PFSK-1 (cell line): ENCODE results near the gene WNT7B.

ENCODE experiments used
- FOXP2 ChIP-seq: optimal IDR thresholded peaks from 2 replicates; pipeline ENCODE3; 2011; ENCODE audit warnings: borderline replicate concordance, control low read depth, inconsistent platforms; ENCODE audit not compliant: insufficient read depth; ENCODE audit errors: extremely low read length, extremely low read depth
- POLR2AphosphoS5 ChIP-seq: IDR thresholded peaks from 2 replicates; pipeline ENCODE4 v1.6.1; 2012; ENCODE audit warnings: low read depth, mild to moderate bottlenecking, control low read depth, low read length, moderate library complexity
- REST ChIP-seq, 2 experiments: IDR thresholded peaks; 2 replicates each; pipeline versions ENCODE4 v1.6.1 to v1.8.0; 2011 to 2012; ENCODE audit warnings: low read depth in 2 of 2, low read length in 2 of 2, control low read depth in 1 of 2, inconsistent platforms in 1 of 2, mild to moderate bottlenecking in 1 of 2, moderate library complexity in 1 of 2; ENCODE audit not compliant: insufficient read depth in 1 of 2
- SIN3A ChIP-seq: IDR thresholded peaks from 2 replicates; pipeline ENCODE4 v1.6.1; 2012; ENCODE audit warnings: mild to moderate bottlenecking, low read length, moderate library complexity, borderline replicate concordance; ENCODE audit not compliant: insufficient read depth
- TAF1 ChIP-seq: IDR thresholded peaks from 2 replicates; pipeline ENCODE4 v1.6.1; 2012; ENCODE audit warnings: low read length, control low read depth, borderline replicate concordance; ENCODE audit not compliant: insufficient read depth

Gene WNT7B

DNA sequence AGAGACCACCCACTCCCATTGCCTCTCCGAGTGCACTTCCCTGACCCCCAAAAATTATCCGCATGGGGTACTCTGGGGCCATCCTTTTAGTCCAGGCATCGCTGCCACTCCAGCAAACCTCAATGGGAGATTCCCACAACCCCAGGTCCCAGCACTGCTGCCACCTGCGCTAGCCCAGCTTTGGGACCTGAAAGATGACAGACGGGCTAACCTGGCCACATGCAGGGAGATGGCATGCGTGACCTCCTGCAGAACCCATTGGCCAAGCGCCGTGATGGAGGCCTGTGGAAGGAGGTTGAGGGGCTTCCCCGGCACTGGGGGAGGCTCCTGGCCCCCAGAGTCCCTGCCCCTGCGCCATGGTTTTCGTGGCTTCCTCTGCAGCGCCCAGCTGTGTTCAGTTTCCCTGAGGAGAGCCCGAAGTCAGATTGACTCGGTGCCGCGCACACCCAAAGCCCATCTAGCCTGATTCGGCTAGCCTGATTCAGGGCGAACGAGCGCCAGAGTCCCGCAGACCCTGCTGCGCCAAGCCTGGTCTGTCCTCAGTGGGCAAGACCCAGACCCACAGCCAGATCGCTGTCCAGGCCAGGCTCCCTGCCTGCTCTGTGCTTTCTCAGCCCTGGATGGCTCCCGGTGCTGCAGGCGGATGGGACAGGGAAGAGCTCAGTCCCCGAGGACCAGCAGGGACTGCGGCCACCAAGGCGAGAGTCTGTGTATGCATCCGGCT, 751 bp upstream of the WNT7B start:
- TF ChIP-seq SIN3A (no peak), TAF1 (no peak), POLR2AphosphoS5 (no peak), FOXP2 (no peak), REST (IDR thresholded peaks at IDR 0.05; ENCODE audit: insufficient read depth in 1 of 2, low read depth in 2 of 2, low read length in 2 of 2) (no peak)

DNA sequence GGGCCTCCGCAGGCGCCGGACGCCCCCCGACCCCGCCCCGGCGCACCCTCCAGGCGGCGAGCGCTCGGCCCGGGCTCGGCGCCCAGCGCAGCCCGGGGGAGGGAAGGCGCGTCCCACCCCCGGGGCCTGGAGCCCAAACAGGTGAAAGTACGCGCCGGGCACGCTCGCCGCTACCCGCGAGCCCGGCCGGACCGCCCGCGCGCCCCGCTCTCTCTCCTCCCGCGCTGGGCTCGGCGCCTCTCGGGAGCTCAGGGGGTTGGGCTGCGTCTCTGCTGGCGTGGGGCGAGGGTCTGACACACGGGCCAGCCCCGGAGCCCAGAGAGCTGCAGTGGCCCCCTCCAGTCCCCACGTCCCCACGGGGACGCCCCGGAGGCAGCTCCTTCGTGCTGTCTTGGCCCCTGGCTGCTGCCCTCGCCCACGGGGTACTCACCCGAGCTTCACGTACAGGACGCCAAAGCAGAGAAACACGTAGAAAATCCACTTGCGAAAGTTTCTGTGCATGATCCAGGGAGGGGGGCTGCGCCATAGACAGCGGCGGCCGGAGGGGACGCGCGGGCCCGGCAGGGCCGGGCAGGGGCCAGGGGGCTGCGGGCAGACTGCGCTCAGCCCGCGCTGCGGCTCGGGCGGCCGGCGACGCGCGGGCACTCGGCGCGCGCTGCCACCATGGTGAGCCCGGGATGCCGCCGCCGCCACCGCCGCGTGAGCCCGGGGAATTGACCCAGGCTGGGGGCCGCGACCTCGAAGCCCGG, 534 bp downstream of the WNT7B start:
- TF ChIP-seq SIN3A (no peak), REST (IDR thresholded peaks at IDR 0.05; ENCODE audit: insufficient read depth in 1 of 2, low read depth in 2 of 2, low read length in 2 of 2) (no peak), POLR2AphosphoS5 (no peak), TAF1 (no peak), FOXP2 (no peak)

DNA sequence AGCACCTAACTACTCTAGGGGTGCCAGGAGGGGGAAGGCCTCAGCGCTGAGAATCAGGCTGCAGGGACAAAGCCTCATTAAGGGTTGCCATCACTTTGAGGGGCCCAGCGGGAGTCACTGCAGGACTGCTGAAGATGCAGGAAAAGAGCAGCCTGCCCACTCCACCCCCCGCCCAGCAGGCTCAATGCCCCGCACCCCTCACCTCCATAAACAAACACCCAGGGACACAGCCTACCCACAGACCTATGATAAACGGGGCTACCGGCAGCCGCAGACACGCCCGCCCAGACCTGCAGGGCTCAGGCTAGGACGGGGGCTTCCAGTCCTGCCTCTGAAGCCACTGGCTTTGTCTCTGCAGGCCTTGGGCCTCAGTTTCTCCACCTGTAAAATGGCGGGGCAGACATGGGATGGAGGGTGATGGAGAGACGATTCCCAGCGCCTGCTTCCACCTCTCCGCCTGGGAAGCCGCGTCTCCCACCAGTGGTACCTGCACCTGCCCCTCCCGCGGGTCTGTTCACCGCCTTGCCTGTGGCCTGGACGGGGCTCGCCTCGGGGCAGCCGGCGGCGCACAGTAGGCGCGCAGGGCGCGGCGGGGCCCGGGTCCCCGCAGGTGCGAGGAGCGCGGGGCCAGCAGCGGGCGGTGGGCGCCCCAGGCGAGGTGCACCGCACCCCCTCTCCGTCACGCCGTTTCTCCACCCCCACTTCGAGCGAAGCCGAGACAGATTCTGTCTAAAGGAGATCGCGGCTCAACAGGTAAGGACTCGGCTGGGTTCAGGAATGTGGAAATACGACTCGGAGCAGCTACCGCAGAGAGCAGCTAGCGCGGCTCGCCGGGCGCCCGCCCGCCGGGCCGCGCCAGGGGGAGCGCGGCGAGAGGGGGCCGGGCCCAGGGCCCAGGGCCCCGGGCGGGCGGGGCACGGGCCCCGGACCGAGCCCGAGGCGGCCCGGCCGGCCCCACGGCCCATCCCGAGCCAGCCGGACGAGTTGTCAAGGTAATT, 1.5 kb downstream of the WNT7B start:
- TF ChIP-seq TAF1 (no peak), SIN3A (no peak), POLR2AphosphoS5 (no peak), REST (IDR thresholded peaks at IDR 0.05; ENCODE audit: insufficient read depth in 1 of 2, low read depth in 2 of 2, low read length in 2 of 2) (no peak), FOXP2 (no peak)

DNA sequence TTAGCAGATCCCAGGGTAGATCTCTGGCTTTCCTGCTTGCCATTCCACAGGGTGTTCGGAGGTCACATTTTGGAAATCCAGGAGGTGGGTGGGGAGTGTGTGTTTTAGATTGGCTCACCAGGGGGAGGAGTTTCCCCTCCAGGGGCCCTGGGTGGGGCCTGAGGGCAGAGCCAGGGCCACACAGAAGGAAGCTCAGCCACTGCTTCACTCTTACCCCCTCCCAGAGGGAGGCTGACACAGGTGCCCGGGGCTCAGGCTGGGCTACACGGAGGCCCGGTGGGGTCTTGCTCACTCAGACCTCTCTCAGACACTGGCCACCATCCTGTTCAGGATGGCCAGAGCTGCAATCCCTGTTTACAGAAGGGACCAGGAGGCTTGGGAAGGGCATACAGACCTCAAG, 2.5 kb downstream of the WNT7B start:
- TF ChIP-seq FOXP2, result no peak
- no peak for TF ChIP-seq TAF1
- no peak for TF ChIP-seq REST (IDR thresholded peaks at IDR 0.05; ENCODE audit: insufficient read depth in 1 of 2, low read depth in 2 of 2, low read length in 2 of 2)
- TF ChIP-seq SIN3A, result no peak
- TF ChIP-seq POLR2AphosphoS5, result no peak
